Pancreas (tissue), 10 donors: ENCODE measurements around the gene MAD1L1. TPM values are rescaled to one million over a fixed set of nuclear protein-coding genes. Genes with fewer than 3 reads are reported as not detected.
"Not testable (repeated sequence)": the region's sequence is repeated elsewhere in the genome, so short reads cannot be mapped to it uniquely, and the experiment has no call there.

Experiments
- ATAC-seq, 4 donors: fragments of 200-7000 bp; cut with Tn5 transposase; one replicate each; pipeline versions ENCODE4 v1.8.0 to v1.9.1; 2020; ENCODE audit warnings: mild to moderate bottlenecking in 4 of 4, moderate library complexity in 4 of 4
- DNase-seq, 6 donors: peaks; one replicate each; pipeline ENCODE4 v3.0.0-alpha.2; 2020
- FAIRE-seq: peaks from 2 replicates; lab custom pipeline; 2012; peaks lifted over from hg19 to GRCh38; lab: Jason Lieb, UNC
- H3K27ac ChIP-seq, 4 donors: fragments of 200-600 bp; sonication (generic); 1 replicate in 3 of 4; 2 replicates in 1 of 4; pipeline versions ENCODE4 v1.5.0 to v1.8.0; 2020
- H3K27me3 ChIP-seq, 4 donors: fragments of 200-600 bp; one replicate each; pipeline ENCODE4 v1.8.0; 2021
- H3K36me3 ChIP-seq, 3 donors: fragments of 200-600 bp; sonication (generic) in 1 of 3; one replicate each; pipeline versions ENCODE4 v1.5.0 to v1.8.0; 2020 to 2021
- H3K4me1 ChIP-seq, 3 donors: fragments of 200-600 bp; one replicate each; pipeline ENCODE4 v1.8.0; 2021
- H3K4me3 ChIP-seq, 4 donors: fragments of 200-600 bp; sonication (generic) in 2 of 4; one replicate each; pipeline versions ENCODE4 v1.5.0 to v1.8.0; 2020 to 2021
- H3K9me3 ChIP-seq, 4 donors: fragments of 200-600 bp; one replicate each; pipeline ENCODE4 v1.8.0; 2021
- CTCF ChIP-seq, 4 donors: fragments of 200-600 bp; sonication (generic) in 3 of 4; IDR thresholded peaks; one replicate each; pipeline versions ENCODE4 v1.5.0 to v1.8.0; 2021; ENCODE audit warnings: antibody characterized with exemption in 4 of 4
- WGBS, 2 donors: extraction: QIAGEN DNeasy Blood & Tissue Kit; methylation state at CpG; one replicate each; pipeline ENCODE4 v1.1.7; 2013; 5-methylcytosine and 5-hydroxymethylcytosine counted together
- intact Hi-C, 3 donors: fragments of 100-400 bp; cut with DNase I; formaldehyde crosslinking; loops; one replicate each; pipeline versions ENCODE4 v1.11.1 to v1.14.2; 2022
- polyA plus RNA-seq, 2 donors: library from polyadenylated mRNA; stranded (reverse); fragments of 200-250 nt; gene quantifications; one replicate each; pipeline ENCODE4 v1.2.3, GENCODE V29; 2013
- total RNA-seq, 6 donors: library from RNA; stranded (reverse); fragmentation: NEBNext Ultra II Directional in 4 of 6; extraction: Animal tissue kit (Norgen Biotek cat#: 25700) in 4 of 6; gene quantifications; one replicate each; pipeline versions ENCODE4 v1.2.1 to v1.2.4, GENCODE V29; 2021 to 2023
- donor health status: healthy with polysubstance abuse.
- donor health status: DM: no; HTN: no; CAD: no; lungs with moderate emphysema.
- donor health status: DM: no; HTN: no; CAD: no.
- donor health status: control.
- donor health status: control.
- donor health status: Bipolar disorder and iron deficiency.
- donor health status: DM: yes; HTN: yes; CAD: no.
- donor health status: DM: no; HTN: no; CAD: no.
- donor health status: DM: no; HTN: no; CAD: no.
- donor health status: DM: yes; HTN: yes; CAD: no.

MAD1L1 gene
- total and polyA plus RNA-seq, 8 donors, result 9.8 to 28.2 (median 11.9) TPM

DNA sequence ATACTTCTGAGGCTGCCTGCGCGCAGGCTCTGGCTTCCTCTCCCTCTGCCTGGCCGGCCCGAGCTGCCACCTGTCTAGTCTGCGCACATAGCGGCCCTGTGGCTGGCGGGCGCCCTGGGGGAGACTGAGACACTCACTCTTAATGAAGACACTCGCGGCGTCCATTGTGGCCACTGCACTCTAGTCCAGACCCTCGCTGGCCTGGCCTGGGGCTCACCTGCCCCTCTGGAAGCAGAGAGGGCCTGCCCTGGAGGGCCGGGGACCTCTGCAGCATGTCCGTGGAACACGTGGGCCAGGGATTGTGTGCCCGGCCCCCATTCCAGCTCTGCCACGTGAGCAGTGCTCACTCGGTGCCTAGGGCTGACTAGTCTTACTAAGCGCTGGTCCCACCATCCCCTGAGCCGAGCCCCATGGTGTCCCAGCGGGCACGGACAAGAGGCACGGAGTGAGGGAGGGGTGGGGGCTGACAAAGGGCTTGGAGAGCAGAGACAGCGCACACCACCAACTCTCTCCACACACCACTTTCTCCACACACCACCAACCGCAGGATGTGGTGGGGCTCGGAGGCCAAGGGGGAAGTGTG is 413.4 kb downstream of the MAD1L1 start:
- WGBS, 2 donors, result 79% methylated on average over 23 to 26 of the region's 26 CpGs
- no peak for TF ChIP-seq CTCF (IDR thresholded peaks at IDR 0.05)
- DNase-seq (peak in 1 of 6 donors; percentile 60), ATAC-seq (peak in 1 of 4 donors; percentile 54), FAIRE-seq (no peak)
- Histone ChIP-seq H3K27ac (no peak overlapping the region), H3K4me1 (no peaks in the 10 kb centered on the region), H3K27me3 (no peaks in the 10 kb centered on the region), H3K36me3 (no peaks in the 10 kb centered on the region), H3K9me3 (no peaks in the 10 kb centered on the region), H3K4me3 (no peak overlapping the region)
- intact Hi-C loops, result no loop called here

DNA sequence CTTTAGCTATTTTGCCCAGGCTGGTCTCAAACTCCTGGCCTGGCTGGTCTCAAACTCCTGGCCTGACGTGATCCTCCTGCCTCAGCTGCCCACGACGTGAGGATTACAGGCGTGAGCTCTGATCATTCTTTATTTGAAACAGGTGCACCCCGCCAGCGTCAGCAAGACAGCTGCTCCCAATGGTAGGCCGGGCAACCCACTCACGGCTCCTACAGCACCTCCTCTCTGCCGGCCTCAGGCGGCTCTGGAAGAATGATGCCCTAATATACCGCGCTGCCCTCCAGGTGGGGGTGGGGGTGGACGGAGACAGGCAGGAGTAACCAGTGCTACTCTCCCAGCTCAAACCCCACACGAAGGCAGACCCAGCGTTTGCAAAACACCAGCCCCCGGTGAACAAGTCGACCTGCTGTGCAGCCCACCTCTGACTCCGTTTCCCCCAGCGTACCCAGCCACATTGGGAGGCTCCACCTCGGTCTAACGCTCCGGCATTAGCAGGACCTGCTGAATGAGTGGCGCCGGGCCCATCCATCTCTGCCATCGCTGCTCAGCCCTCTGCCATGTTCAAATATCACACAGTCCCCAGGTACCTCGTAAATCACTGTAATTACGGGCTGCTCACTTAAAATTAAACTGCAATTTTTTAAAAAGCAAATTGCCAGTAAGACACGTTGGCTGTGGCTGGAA is 414.0 kb downstream of the MAD1L1 start:
- no peaks in the 10 kb centered on the region for H3K9me3 ChIP-seq
- H3K36me3 ChIP-seq, result no peaks in the 10 kb centered on the region
- H3K4me3 ChIP-seq, result no peak overlapping the region
- intact Hi-C loops, result no loop called here
- H3K27ac ChIP-seq, result no peak overlapping the region
- FAIRE-seq (no peak), DNase-seq (no peak), ATAC-seq (no peak)
- no peak for TF ChIP-seq CTCF (IDR thresholded peaks at IDR 0.05)
- H3K27me3 ChIP-seq, result no peaks in the 10 kb centered on the region
- no peaks in the 10 kb centered on the region for H3K4me1 ChIP-seq
- 78 to 80% methylated on average over 28 of the region's 28 CpGs for WGBS, 2 donors

- Histone ChIP-seq H3K4me1 (no peaks in the 10 kb centered on the region), H3K27ac (no peak overlapping the region), H3K4me3 (no peak overlapping the region), H3K27me3 (no peaks in the 10 kb centered on the region), H3K36me3 (no peaks in the 10 kb centered on the region), H3K9me3 (no peaks in the 10 kb centered on the region)
- intact Hi-C loops, result no loop called here
- ATAC-seq (no peak), FAIRE-seq (no peak), DNase-seq (peak in 1 of 6 donors; percentile 66)
- 94 to 96% methylated on average over 57 of the region's 57 CpGs for WGBS, 2 donors
- TF ChIP-seq CTCF (IDR thresholded peaks at IDR 0.05), result no peak
These were observed 415.6 kb downstream of the MAD1L1 start for GRCh38 chr7:1817061-1817712.

GRCh38 chr7:1816451-1816850 is 416.3 kb downstream of the MAD1L1 start:
- H3K36me3 ChIP-seq, intact Hi-C loops, H3K4me1 ChIP-seq, DNase-seq, ATAC-seq, H3K9me3 ChIP-seq, H3K27ac ChIP-seq, H3K27me3 ChIP-seq, FAIRE-seq, H3K4me3 ChIP-seq: not testable (repeated sequence)
- WGBS, 2 donors, result 82 to 84% methylated on average over 6 to 7 of the region's 7 CpGs

DNA sequence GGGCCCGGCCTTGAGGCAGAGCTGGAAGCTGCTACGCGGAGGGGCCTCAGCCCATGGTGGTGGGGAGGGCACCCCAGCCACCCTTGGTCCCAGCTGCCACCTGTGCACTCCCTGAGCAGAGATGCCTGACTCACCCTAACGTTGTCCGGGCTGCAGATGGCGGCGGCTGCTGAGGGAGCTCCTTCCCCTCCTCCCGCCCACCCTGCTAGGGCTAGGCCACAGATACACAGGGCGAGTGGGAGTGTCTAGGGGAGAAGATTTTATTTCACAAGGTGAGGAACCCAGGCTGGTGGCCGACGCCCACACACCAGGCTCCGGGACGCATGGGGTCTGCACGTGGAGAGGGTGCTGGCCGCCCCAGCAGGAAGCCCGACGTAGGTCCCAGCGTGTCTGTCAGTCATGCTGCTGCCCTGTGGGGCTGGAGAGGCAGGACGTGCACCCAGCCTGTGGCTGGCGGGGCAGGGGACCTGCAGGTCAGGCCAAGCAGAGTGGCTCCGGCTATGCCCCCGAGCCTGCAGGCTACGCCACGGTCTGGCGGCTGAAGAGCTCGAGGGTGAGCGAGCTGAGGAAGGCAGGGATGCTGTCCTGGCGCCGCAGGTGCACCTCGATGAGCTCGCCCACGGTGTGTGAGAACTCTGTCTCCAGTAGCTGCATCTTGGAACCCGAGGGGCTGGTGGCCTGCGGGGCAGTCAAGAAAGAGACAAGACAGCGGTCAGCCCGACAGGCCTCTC is 417.0 kb downstream of the MAD1L1 start:
- H3K4me3 ChIP-seq, H3K4me1 ChIP-seq, H3K27ac ChIP-seq, H3K9me3 ChIP-seq, intact Hi-C loops, H3K27me3 ChIP-seq, ATAC-seq, FAIRE-seq, H3K36me3 ChIP-seq: not testable (repeated sequence)
- WGBS, 2 donors, result 91 to 95% methylated on average over 36 of the region's 36 CpGs
- peak in 1 of 6 donors; percentile 63 for DNase-seq
